Chondrocyte (in vitro differentiated cells): ENCODE measurements around the gene GLO1. TPM values are rescaled to one million over a fixed set of nuclear protein-coding genes. Genes with fewer than 3 reads are reported as not detected.
A peak's percentile ranks its signal among the peaks of the same experiment; 100 is the strongest.

ENCODE experiments used
- DNase-seq: peaks from one replicate; pipeline ENCODE4 v3.0.0; 2021; ENCODE audit warnings: mixed read lengths, low spot score
- H3K27ac Mint-ChIP-seq: one replicate; pipeline ENCODE4 v1.8.0; 2021; ENCODE audit warnings: mild to moderate bottlenecking, moderate library complexity, mixed read lengths; ENCODE audit not compliant: unreplicated experiment
- H3K27me3 Mint-ChIP-seq: 2 replicates; pipeline ENCODE4 v1.8.0; 2021; ENCODE audit warnings: low read depth, mixed read lengths
- H3K36me3 Mint-ChIP-seq: 2 replicates; pipeline ENCODE4 v1.8.0; 2021; ENCODE audit warnings: low read depth, mixed read lengths
- H3K4me1 Mint-ChIP-seq: 2 replicates; pipeline ENCODE4 v1.8.0; 2021; ENCODE audit warnings: low read depth, mild to moderate bottlenecking, mixed read lengths
- H3K4me3 Mint-ChIP-seq: one replicate; pipeline ENCODE4 v1.8.0; 2021; ENCODE audit warnings: mild to moderate bottlenecking, moderate library complexity, mixed read lengths; ENCODE audit not compliant: unreplicated experiment
- H3K9me3 Mint-ChIP-seq: 2 replicates; pipeline ENCODE4 v1.8.0; 2021; ENCODE audit warnings: low read depth, mixed read lengths
- long read RNA-seq: library from polyadenylated mRNA; stranded (forward); transcript quantifications from one replicate; pipeline ENCODE4 v2.0.0, GENCODE V29; 2021
- total RNA-seq: library from RNA; stranded (reverse); gene quantifications from 3 replicates; pipeline ENCODE4 v1.2.1, GENCODE V29; 2021
- TF ChIP-seq, protein P1 (sequence below): fragments of 200-600 bp; sonication (generic); IDR thresholded peaks from 2 replicates; pipeline ENCODE4 v1.5.0; 2021; ENCODE audit warnings: antibody characterized with exemption, mild to moderate bottlenecking, moderate library complexity

Gene GLO1
- 71.0 to 77.7 TPM (median 76.1 TPM) in 3 replicates for total RNA-seq
- long read RNA-seq, transcript GLO1-201 (6 exons, 2,012 nt): major isoform, 191 of 194 reads
- long read RNA-seq, partial matches to known transcripts: 2 of 194 reads
- long read RNA-seq, other reads (novel, unspliced or antisense): 1 of 194 reads

DNA sequence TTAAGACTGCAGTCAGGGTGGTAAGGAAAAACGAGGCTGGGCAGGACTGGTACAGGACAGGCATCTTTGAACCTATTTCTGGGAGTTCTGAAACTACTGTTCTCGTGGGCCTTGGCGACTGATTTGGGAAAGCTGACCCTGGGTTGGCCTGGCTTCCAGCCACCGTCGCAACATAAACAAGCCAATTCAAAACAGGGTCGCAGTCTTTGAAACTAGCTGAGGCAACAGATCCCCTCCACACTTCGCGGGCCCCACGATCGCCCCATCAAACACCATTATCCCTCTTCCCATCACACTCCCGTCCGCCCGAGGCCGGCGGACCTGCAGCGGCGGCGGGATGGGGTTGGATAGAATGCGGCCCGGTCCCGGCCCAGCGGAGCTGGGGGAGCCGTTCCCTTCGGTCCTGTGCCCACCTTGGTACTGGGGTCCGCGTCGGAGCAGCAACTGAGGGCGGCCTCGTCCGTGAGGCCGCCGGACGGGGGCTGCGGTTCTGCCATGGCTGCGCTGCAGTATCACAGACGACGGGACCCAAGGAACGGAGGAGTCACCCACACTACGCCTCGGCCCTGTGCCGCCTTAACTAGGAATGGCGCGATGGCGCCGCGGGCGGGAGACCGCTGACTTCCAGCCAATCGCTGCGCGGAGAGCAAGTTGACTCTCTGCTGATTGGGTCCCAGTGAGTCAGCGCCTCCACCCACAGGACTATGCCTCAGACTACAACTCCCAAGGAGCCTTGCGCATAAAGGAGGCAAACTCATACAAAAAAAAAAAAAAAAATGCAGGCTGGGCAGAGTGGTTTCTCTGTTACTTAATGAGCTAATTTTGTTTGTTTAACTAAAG lies at the start of gene GLO1:
Gene GLO1 (minus strand): TSS at position 588 of the 840 bp plus-strand sequence. CDS start 91 bp downstream, at position 497.
- Mint-ChIP-seq H3K4me3 (peak within 1 kb of the TSS; percentile 83), H3K27ac (peak within 1 kb of the TSS; percentile 90), H3K36me3 (peaks cover 8% of the 10 kb centered on the region), H3K27me3 (peaks cover 9% of the 10 kb centered on the region), H3K4me1 (peaks cover 20% of the 10 kb centered on the region), H3K9me3 (peaks cover 9% of the 10 kb centered on the region)
- peak; percentile 99 for DNase-seq
- TF ChIP-seq, protein P1, sequence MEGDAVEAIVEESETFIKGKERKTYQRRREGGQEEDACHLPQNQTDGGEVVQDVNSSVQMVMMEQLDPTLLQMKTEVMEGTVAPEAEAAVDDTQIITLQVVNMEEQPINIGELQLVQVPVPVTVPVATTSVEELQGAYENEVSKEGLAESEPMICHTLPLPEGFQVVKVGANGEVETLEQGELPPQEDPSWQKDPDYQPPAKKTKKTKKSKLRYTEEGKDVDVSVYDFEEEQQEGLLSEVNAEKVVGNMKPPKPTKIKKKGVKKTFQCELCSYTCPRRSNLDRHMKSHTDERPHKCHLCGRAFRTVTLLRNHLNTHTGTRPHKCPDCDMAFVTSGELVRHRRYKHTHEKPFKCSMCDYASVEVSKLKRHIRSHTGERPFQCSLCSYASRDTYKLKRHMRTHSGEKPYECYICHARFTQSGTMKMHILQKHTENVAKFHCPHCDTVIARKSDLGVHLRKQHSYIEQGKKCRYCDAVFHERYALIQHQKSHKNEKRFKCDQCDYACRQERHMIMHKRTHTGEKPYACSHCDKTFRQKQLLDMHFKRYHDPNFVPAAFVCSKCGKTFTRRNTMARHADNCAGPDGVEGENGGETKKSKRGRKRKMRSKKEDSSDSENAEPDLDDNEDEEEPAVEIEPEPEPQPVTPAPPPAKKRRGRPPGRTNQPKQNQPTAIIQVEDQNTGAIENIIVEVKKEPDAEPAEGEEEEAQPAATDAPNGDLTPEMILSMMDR: peak; percentile 28

DNA sequence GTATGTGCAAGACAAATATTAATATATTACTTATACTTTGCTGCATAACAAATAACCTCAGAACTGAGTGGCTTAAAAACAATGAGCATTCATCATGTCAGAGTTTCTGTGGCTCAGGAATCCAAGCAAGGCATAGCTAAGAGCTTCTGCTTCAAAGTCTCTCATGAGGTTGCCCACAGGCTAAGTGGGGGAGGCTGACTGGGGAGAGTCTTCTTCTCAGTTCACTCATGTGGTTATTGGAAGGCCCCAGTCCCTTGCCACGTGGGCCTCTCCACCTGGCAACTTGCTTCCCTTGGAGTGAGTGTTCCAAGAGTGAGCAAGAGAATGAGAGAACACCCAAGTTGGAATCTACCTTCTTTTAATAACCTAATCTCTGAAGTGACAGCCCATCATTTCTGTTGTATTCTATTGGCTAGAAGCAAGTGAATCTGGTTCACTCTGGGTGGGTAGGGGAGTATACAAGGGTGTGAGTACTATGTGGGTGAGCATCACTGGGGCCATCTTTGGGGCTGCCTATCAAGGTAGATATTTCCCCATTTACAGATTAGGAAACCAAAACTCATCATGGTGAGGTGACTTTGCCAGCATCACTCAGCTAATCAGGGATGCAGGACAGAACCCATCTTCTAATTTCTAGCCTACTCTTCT lies 48.1 kb upstream of the GLO1 start:
- TF ChIP-seq, protein P1: no peak
- Mint-ChIP-seq H3K27ac (no peak overlapping the region), H3K9me3 (no peaks in the 10 kb centered on the region), H3K4me3 (no peak overlapping the region), H3K36me3 (no peaks in the 10 kb centered on the region), H3K4me1 (no peaks in the 10 kb centered on the region), H3K27me3 (peaks cover 6% of the 10 kb centered on the region)
- DNase-seq: no peak

DNA sequence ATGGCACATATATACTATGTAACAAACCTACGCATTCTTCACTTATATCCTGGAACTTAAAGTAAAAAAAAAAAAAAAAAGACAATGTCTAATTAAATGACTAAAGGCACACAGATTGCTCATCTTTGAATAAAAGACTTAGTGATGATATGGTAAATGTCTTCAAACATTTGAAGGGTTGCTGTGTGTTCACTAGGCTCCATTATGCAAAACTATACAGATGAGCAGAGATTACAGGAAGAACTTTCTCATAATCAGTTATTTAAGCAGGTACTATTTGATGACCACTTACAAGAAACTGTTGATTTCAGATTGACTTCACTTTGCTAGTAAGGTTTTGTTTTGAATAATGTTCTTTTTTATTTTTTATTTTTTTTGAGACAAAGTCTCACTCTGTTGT lies 46.5 kb upstream of the GLO1 start:
- TF ChIP-seq, protein P1: no peak
- Mint-ChIP-seq H3K27me3 (peaks cover 11% of the 10 kb centered on the region), H3K4me3 (no peak overlapping the region), H3K27ac (no peak overlapping the region), H3K36me3 (no peaks in the 10 kb centered on the region), H3K9me3 (no peaks in the 10 kb centered on the region), H3K4me1 (no peaks in the 10 kb centered on the region)
- no peak for DNase-seq

DNA sequence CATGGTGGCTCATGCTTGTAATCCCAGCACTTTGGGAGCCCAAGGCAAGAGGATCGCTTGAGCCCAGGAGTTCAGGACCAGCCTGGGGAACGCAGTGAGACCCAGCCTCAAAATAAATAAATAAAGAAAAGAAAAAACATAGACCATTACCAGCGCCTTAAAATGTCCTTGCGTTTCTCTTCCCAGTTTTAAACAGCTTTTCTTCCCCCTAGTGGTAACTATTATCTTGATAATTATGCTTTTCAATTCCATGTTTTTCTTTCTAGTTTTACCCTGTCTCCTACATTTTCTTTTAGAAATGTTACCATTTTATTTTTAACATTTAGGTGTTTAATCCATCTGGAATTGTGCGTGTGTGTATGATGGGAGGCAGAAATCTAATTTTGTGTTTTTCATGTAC lies 36.6 kb upstream of the GLO1 start:
- H3K27me3 Mint-ChIP-seq: peaks cover 43% of the 10 kb centered on the region
- H3K36me3 Mint-ChIP-seq: peaks cover 3% of the 10 kb centered on the region
- no peak overlapping the region for H3K4me3 Mint-ChIP-seq
- TF ChIP-seq, protein P1: peak; percentile 79
- no peak overlapping the region for H3K27ac Mint-ChIP-seq
- DNase-seq: no peak
- peaks cover 9% of the 10 kb centered on the region for H3K9me3 Mint-ChIP-seq
- no peaks in the 10 kb centered on the region for H3K4me1 Mint-ChIP-seq

DNA sequence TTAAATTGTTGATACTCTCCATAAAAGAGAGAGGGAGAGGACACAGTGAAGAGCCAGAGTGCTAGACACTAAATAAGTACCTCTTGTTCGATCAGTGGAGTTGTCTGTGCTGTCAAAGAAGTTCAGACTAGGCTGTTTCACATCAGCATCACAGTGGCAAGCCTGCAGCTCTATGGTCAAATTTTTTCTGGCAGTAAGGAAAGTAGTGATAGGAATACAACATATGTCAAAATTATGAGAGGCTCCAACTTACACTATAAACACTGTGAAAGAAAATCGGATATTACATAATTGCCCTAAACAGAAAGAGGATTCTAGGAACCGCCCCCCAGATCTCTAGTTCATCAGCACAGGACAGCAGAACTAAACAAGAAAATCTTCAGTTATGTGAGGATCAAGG lies 35.3 kb upstream of the GLO1 start:
- peaks cover 37% of the 10 kb centered on the region for H3K27me3 Mint-ChIP-seq
- no peaks in the 10 kb centered on the region for H3K4me1 Mint-ChIP-seq
- no peak overlapping the region for H3K4me3 Mint-ChIP-seq
- no peak overlapping the region for H3K27ac Mint-ChIP-seq
- no peak for DNase-seq
- TF ChIP-seq, protein P1: no peak
- peaks cover 3% of the 10 kb centered on the region for H3K36me3 Mint-ChIP-seq
- peaks cover 9% of the 10 kb centered on the region for H3K9me3 Mint-ChIP-seq
